Measurements from ENCODE around the gene SSC5D. TPM values are rescaled to one million over a fixed set of nuclear protein-coding genes. Genes with fewer than 3 reads are reported as not detected.

Gene SSC5D
- total and polyA plus RNA-seq, 9 of the 15 experiments (the other 6 are each of a cell fraction or from before 2014, with no cell fraction given): 0.04 to 0.71 (median 0.14) TPM; not detected in 2

- TF ChIP-seq ZBTB33 (CRISPR knock-in tag; IDR thresholded peaks at IDR 0.05): peak; percentile 54; the same call in 1 of the 2 replicates
- TF ChIP-seq NR2C1 (IDR thresholded peaks at IDR 0.05): no peak
- peak; percentile 44 for TF ChIP-seq NR2C1 (tag; IDR thresholded peaks at IDR 0.05)
- TF ChIP-seq, protein P1, sequence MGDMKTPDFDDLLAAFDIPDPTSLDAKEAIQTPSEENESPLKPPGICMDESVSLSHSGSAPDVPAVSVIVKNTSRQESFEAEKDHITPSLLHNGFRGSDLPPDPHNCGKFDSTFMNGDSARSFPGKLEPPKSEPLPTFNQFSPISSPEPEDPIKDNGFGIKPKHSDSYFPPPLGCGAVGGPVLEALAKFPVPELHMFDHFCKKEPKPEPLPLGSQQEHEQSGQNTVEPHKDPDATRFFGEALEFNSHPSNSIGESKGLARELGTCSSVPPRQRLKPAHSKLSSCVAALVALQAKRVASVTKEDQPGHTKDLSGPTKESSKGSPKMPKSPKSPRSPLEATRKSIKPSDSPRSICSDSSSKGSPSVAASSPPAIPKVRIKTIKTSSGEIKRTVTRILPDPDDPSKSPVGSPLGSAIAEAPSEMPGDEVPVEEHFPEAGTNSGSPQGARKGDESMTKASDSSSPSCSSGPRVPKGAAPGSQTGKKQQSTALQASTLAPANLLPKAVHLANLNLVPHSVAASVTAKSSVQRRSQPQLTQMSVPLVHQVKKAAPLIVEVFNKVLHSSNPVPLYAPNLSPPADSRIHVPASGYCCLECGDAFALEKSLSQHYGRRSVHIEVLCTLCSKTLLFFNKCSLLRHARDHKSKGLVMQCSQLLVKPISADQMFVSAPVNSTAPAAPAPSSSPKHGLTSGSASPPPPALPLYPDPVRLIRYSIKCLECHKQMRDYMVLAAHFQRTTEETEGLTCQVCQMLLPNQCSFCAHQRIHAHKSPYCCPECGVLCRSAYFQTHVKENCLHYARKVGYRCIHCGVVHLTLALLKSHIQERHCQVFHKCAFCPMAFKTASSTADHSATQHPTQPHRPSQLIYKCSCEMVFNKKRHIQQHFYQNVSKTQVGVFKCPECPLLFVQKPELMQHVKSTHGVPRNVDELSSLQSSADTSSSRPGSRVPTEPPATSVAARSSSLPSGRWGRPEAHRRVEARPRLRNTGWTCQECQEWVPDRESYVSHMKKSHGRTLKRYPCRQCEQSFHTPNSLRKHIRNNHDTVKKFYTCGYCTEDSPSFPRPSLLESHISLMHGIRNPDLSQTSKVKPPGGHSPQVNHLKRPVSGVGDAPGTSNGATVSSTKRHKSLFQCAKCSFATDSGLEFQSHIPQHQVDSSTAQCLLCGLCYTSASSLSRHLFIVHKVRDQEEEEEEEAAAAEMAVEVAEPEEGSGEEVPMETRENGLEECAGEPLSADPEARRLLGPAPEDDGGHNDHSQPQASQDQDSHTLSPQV (IDR thresholded peaks at IDR 0.05): peak; percentile 66; the same call in 1 of the 2 replicates
- no peak for TF ChIP-seq FOXA1 (IDR thresholded peaks at IDR 0.05; ENCODE audit: borderline replicate concordance)
- TF ChIP-seq, protein P2, sequence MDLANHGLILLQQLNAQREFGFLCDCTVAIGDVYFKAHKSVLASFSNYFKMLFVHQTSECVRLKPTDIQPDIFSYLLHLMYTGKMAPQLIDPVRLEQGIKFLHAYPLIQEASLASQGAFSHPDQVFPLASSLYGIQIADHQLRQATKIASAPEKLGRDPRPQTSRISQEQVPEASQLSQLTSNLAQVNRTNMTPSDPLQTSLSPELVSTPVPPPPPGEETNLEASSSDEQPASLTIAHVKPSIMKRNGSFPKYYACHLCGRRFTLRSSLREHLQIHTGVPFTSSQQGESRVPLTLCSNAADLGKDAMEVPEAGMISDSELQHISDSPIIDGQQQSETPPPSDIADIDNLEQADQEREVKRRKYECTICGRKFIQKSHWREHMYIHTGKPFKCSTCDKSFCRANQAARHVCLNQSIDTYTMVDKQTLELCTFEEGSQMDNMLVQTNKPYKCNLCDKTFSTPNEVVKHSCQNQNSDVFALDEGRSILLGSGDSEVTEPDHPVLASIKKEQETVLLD (IDR thresholded peaks at IDR 0.05): no peak
- TF ChIP-seq, protein P3, sequence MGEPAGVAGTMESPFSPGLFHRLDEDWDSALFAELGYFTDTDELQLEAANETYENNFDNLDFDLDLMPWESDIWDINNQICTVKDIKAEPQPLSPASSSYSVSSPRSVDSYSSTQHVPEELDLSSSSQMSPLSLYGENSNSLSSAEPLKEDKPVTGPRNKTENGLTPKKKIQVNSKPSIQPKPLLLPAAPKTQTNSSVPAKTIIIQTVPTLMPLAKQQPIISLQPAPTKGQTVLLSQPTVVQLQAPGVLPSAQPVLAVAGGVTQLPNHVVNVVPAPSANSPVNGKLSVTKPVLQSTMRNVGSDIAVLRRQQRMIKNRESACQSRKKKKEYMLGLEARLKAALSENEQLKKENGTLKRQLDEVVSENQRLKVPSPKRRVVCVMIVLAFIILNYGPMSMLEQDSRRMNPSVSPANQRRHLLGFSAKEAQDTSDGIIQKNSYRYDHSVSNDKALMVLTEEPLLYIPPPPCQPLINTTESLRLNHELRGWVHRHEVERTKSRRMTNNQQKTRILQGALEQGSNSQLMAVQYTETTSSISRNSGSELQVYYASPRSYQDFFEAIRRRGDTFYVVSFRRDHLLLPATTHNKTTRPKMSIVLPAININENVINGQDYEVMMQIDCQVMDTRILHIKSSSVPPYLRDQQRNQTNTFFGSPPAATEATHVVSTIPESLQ (CRISPR knock-in tag; IDR thresholded peaks at IDR 0.05): 0 out of 2 replicates have a peak, but pooled peaks have one; percentile 48
- peak; percentile 36; the same call in 1 of the 2 replicates for TF ChIP-seq L3MBTL2 (IDR thresholded peaks at IDR 0.05)
- TF ChIP-seq CREM (IDR thresholded peaks at IDR 0.05; ENCODE audit: low read depth): 0 out of 2 replicates have a peak, but pooled peaks have one; percentile 23
- peak; percentile 22 for TF ChIP-seq CBFA2T3 (IDR thresholded peaks at IDR 0.05)
- no peak for TF ChIP-seq E2F8 (IDR thresholded peaks at IDR 0.05; ENCODE audit: low read depth, partially characterized antibody)
- TF ChIP-seq GATAD2A (IDR thresholded peaks at IDR 0.05): 0 out of 2 replicates have a peak, but pooled peaks have one; percentile 35
- TF ChIP-seq SMAD4 (CRISPR knock-in tag; conservative IDR thresholded peaks at IDR 0.05): peak; percentile 50; the same call in 1 of the 2 replicates
These were observed 58.8 kb downstream of the SSC5D start (continued) for GRCh38 chr19:55546822-55547614.
